Mammary epithelial cell (primary cell): Measurements from ENCODE around the gene SLC24A3.

ENCODE experiments used
- CTCF ChIP-seq, 2 donors: IDR thresholded peaks in 1 of 2; conservative IDR thresholded peaks in 1 of 2; 2 replicates each; pipeline ENCODE4 v1.5.1; 2011 to 2012; ENCODE audit warnings: inconsistent platforms in 2 of 2, low read length in 2 of 2, mild to moderate bottlenecking in 2 of 2, control low read depth in 1 of 2, low read depth in 1 of 2; ENCODE audit not compliant: insufficient read depth in 1 of 2; ENCODE audit errors: extremely low read depth in 1 of 2
- EZH2 ChIP-seq: IDR thresholded peaks from 2 replicates; pipeline ENCODE4 v1.6.1; 2012; ENCODE audit warnings: low read length, inconsistent platforms, borderline replicate concordance

GRCh38 chr20:19328676-19329075, 116.2 kb downstream of the SLC24A3 start:
- TF ChIP-seq CTCF (conservative IDR thresholded peaks at IDR 0.05 in 1 of 2, IDR thresholded peaks at IDR 0.05 in 1 of 2; ENCODE audit: extremely low read depth in 1 of 2, insufficient read depth in 1 of 2, low read depth in 1 of 2, low read length in 2 of 2), result no peak
- no peak for TF ChIP-seq EZH2
